ENCODE measurements around the gene MYO5B.
"Not testable (repeated sequence)": the region's sequence is repeated elsewhere in the genome, so short reads cannot be mapped to it uniquely, and the experiment has no call there.

MYO5B gene

DNA sequence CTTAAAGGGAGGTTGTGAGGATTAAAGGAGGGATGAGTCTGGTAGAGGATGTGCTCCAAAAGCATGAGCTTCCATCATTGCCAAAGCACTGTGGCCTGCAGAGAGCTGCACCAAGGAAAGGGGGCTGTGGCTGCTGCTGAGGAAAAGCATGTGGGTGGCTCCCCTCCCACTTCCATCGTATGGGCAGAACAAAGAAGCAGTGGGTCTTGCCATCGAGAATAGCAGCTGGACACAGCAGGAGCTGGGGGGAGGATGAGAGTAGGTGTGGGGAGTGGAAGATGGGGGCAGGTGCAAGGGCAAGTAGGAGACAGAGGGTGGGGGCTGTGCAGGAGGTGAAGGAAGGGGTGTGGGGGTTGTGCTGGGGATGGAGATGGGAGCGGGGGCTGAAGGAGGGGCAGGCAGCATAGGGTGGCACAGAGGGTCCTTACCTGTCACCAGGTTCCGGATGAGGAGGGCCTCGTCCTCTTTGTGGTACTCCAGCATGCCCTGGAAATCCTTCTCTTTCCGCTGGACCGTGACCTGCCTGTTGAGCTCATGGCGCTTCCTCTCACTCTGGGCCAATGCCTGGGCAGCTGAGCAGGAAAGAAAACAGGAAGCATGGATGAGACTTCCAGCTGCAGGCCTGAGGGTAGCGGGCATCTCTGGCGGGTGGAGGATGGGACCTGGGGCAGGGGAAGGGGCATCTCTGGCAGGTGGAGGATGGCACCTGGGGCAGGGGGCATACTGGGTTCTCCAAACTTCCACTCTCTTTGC is 348.1 kb downstream of the MYO5B start:
- no peak for DNase-seq

- no peak for DNase-seq
Measured at GRCh38 chr18:49846361-49846662, 348.6 kb downstream of the MYO5B start.

- no peak for DNase-seq
Measured at GRCh38 chr18:49845629-49846360, 349.2 kb downstream of the MYO5B start.

- no peak for DNase-seq
Measured at GRCh38 chr18:49844903-49845302, 350.0 kb downstream of the MYO5B start.

GRCh38 chr18:49843778-49844625 is 350.9 kb downstream of the MYO5B start:
- DNase-seq = no peak

DNA sequence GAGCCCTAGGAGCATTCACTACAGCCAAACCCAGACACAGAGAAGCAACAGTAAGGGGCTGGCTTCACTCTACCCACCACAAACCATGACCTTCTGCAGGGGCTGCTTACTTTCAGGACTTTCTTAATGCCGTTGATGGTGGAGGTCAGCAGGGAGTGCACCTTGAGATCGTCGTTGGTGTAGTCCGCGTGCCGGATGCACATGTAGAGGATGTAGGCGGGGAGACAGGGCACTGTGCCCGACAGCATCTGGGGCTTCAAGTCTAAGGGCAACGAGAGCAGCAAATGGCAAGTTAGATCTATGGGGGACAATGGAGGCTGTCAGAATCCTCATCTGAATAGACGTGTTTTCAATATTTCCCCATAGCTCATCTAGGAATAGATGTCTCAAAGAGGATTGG is 351.8 kb downstream of the MYO5B start:
- DNase-seq = no peak

- DNase-seq = no peak
Measured at GRCh38 chr18:49842656-49843055, 352.3 kb downstream of the MYO5B start.

GRCh38 chr18:49841236-49842217 is 353.4 kb downstream of the MYO5B start:
- no peak for DNase-seq

- no peak for DNase-seq
Measured at GRCh38 chr18:49839012-49839411, 355.9 kb downstream of the MYO5B start.

DNA sequence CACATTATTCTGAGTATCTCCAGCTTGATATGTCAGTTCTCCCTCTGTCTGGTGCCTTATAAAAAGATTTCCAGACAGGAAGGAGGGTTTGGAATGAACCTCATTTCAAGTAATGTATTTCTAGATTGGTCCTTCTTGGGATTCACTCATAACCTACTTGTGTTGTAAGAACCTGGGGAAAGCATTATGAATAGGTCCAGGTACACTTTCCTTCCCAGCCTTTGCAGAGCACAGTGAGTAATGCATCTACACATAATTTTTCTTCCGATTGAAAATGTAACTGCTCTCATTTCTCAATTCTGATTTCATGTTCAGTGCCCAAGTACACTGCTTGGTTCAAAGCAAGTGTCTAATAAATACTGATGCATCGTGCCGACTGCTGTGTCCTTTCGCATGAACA is 356.6 kb downstream of the MYO5B start:
- DNase-seq = no peak

DNA sequence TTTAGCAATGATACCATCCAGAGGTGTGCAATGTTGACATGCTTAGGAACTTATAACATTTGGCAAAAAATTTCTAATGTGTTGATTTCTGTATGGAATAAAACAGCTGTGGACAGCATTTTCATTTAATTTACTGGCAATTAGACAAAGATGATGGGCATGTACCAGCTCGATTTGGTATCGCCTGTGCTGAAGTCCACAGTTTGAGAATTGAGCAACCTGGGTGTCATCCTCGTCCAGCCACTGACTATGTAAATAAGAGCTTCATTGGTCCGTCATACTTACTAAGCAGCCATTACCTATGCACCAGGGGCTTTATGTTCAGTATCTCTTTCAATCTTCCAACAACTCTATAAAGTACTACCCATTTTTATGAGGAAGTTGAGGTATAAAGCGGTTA is 357.1 kb downstream of the MYO5B start:
- no peak for DNase-seq

- DNase-seq = not testable (repeated sequence)
Measured at GRCh38 chr18:49837316-49837835, 357.6 kb downstream of the MYO5B start.

- DNase-seq = no peak
Measured at GRCh38 chr18:49835405-49835804, 359.5 kb downstream of the MYO5B start.

DNA sequence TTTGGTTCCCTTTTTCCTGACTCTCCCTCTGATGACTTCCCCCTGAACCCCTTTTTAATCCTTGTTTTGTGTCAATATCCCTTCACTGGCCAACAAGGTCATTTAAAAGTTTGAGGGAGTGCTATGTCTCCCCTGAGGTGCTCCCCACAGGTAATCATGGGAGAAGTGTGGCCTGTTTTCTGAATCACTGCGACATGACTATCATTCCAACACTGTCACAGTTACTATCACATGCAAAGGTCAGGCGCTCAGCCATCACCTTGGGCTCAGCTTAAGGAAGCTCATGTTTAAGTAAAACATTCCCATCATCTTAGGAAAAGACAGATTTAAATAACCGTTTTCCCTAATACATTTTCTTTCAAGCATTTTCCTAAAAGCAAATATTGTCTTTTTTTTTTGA is 360.7 kb downstream of the MYO5B start:
- no peak for DNase-seq

DNA sequence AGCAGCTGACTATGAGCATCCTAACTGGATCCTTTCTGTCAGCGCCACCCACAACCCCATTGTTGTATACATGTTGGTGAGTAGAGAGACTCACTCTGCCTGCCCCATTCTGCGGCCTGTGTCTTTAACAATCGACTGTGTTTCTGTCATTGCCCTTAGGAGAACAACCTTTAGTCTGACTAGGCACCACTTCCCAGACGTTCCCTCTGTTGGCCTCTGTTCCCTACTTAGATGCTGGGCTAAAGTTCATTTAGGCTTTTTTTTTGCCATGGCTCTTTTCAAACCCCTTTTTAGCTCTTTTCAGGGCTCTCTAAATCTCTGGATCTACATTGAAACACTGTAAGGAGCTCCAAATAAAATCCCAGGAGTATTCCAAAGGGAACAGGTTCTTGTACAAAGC is 361.1 kb downstream of the MYO5B start:
- DNase-seq = no peak

- no peak for DNase-seq
Measured at GRCh38 chr18:49832221-49832647, 362.7 kb downstream of the MYO5B start.

DNA sequence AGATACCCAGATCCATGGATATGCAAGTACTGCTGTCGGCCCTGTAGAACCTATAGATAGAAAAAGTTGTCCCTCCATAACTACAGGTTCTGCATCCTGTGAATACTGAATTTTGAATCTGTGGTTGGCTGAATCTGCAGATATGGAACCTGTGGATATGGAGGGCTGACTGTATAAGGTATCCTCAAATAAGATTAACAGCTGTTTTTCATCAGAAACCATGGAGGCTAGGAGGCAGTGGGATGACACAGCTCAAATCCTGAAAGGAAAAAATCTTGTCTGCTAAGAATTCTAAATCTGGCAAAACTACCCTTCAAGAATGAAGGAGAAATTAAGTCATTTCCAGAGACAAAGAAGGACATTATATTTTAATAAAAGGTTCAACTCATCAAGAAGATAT is 367.0 kb downstream of the MYO5B start:
- no peak for DNase-seq

GRCh38 chr18:49819823-49820671 is 374.9 kb downstream of the MYO5B start:
- peak; percentile 38 for DNase-seq

GRCh38 chr18:49819071-49819662 is 375.8 kb downstream of the MYO5B start:
- DNase-seq = no peak

- DNase-seq = no peak
Measured at GRCh38 chr18:49817947-49818346, 377.0 kb downstream of the MYO5B start.

DNA sequence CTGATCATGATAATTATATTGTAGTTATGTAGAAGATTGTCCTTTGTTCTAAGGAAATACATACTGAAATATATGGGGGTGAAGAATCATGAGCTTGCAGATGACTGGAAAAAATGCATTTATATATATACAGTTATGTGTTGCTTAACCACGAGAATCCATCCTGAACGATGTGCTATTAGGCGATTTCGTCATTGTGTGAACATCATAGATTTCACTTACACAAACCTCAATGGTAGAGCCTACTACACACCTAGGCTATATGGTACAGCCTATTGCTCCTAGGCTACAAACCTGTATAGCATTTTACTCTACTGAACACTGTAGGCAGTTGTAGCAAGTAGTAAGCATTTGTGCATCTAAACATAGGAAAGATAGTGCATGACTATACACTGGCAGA is 379.0 kb downstream of the MYO5B start:
- DNase-seq = no peak

Measured in activated CD4-positive, alpha-beta T cell treated with anti-CD3 and anti-CD28 coated beads for 48 hours (primary cell).